Islet precursor cell (in vitro differentiated cells): ENCODE results near the gene VPS13C.
"Not testable (repeated sequence)": the region's sequence is repeated elsewhere in the genome, so short reads cannot be mapped to it uniquely, and the experiment has no call there.

ENCODE experiments used
- DNase-seq: peaks from one replicate; pipeline ENCODE4 v3.0.0-alpha.2; 2018

VPS13C gene

DNA sequence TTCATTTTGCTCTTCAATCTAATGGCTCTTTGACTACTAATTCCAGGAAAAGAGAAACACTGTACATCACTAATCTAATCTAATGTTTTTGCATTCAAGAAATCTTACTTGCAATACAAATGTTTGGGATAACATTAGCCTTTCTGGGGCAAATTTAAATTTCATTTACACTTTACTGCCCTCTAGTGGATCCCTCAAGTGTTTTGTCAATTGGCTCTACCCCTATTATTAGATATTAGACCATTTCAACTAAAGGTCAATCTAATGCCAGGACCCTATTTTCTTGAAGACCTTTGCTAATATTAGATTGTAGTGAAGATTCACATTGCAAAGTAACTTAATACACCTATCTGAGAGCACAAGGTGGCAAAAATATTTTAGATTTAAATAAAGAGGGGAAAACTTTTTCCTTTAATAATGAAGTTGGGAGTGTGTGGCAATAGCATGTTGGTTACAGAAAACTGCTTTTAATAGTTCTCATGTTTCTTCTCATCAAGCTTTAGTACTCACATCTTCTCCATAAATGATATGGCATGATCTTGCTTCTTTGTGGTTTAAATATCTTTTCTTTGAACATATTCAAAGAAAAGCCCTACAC, 11.6 kb upstream of the VPS13C start:
- no peak for DNase-seq

- no peak for DNase-seq
Measured at GRCh38 chr15:62069551-62069950, 9.3 kb upstream of the VPS13C start.

DNA sequence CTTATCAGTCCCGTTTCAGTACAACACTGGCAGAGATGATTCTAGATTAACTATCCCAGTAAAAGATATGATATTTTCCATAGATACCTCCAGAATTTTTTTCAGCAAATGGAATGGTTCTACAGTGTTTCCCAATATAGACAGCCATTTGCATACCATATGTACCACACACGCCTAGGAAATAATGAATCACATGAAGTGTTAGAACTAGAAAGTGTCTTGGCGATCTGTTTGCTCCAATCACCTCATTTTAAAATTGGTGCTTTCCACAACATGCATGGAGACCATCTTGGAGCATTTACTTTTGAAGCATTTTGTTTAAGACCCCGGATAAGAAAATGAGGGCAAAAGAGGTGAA, 8.5 kb upstream of the VPS13C start:
- DNase-seq: no peak

- DNase-seq: peak; percentile 81
Measured at GRCh38 chr15:62068071-62068809, 8.0 kb upstream of the VPS13C start.

DNA sequence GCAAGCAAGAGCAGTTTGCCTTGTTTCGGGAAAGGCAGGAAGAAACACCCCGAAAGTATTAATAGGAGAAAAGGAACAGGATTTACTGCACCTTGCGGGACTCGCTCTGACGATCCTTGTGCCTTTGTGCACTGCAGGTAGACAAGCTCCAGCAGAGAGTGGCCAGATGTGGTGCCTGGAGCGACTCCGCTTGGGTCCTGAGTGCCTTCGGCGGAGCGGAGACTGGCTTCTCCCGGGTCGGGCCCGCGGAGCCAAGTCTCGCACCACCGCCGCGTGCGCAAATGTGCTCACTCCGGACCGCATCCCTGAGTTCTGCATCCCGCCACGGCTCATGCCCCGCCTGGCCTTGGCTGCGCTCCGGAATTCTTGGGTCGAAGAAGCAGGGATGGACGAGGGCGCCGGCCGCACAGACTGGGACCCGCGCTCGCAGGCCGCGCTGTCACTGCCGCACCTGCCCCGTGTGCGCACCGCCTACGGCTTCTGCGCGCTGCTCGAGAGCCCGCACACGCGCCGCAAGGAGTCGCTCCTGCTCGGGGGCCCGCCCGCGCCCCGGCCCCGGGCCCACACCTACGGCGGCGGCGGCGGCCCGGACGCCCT, 7.3 kb upstream of the VPS13C start:
- peak; percentile 58 for DNase-seq

- peak; percentile 91 for DNase-seq
Measured at GRCh38 chr15:62066663-62067447, 6.6 kb upstream of the VPS13C start, which contains the start of gene C2CD4A. C2CD4A (plus strand) TSS chr15:62066977; CDS start chr15:62067614, 637 bp downstream.

DNA sequence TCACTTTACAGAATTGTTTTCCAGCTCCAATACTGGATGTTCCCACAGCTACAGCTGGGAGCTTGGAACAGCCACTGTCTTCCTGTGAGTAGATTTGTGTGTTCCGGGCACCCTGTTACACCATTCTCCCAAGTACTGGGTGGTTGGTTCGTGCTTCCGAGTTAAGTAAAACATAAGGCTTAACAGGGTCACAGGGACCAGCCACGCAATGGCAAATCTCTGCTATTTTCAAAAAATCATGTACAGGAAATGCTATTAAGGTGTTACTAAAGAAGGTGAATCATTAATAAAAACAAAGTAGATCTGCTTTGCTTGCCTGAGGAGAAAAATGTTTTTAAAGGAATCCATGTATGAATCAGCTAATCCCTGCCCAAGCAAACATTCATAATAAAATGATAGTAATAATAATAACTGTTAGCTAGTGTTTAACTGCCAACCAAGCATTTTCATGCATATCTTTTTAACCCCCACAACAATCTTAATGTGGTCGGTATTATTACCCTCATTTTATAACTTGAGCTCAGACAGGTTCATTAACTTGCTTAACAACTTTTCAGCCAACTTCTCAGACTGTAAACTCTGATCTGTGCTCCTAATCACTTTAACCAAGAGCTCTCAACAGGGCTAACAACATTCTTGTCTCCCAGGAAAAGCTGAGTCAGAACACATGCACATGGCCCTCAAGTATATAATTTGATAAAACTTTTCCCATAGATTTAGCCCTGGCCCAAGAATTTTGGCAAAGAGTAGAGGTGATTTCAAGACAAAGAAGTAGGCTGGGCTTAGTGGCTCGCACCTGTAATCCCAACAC, 3.8 kb upstream of the VPS13C start:
- no peak for DNase-seq

DNA sequence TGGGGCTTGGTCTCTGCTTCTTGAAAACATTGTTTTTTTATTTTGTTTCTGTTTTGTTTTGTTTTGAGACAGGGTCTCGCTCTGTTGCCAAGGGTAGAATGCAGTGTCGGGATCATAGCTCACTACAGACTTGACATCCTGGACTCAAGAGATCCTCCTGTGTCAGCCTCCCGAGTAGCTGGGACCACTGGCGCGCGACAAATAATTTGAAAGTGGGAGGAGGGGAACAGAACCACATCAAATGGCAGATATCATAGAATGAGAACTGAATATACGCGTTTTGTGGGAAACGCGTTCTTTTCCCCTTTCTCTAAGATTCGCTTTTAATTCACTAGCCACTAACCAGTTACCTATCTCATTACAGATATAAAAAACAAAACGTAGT, 641 bp upstream of the VPS13C start:
- no peak for DNase-seq

- peak; percentile 76 for DNase-seq
Measured at GRCh38 chr15:62059816-62060112, 483 bp downstream of the VPS13C start.

GRCh38 chr15:62059108-62059815, 985 bp downstream of the VPS13C start:
- no peak for DNase-seq

- no peak for DNase-seq
Measured at GRCh38 chr15:62058327-62059028, 1.8 kb downstream of the VPS13C start.

- no peak for DNase-seq
Measured at GRCh38 chr15:62057341-62057980, 2.8 kb downstream of the VPS13C start.

- no peak for DNase-seq
Measured at GRCh38 chr15:62054979-62055378, 5.3 kb downstream of the VPS13C start.

DNA sequence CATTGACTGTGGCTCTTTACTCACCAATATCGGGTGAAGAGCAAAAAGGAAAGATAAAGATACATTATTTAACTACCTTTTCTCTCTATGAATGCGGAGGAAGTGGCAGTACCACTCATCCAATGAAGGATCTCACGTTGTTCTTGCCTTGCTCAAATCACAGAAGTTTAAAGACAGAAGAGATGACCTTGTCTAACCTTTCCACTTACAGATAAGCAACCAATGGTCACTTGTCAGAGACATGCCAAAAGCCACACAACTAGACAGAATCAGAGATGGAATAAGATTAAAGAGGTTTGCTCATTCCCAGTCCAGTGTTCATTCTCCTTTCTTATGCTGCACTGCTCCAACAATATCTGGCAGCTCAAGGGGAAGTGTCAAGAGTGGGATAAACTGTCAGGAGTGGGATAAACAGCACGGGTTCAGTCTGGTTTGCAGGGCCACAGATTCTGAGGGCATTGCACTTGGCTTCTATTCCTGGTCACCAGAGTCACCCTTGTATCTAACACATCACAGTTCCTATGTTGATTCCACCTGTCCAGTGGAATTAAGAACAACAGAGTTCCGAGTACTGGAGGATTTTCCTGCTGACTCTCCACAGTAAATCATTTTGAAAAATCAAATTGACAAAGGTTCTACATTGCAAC, 6.7 kb downstream of the VPS13C start:
- no peak for DNase-seq

GRCh38 chr15:62052713-62053112, 7.5 kb downstream of the VPS13C start:
- no peak for DNase-seq

GRCh38 chr15:62051166-62051565, 9.1 kb downstream of the VPS13C start:
- no peak for DNase-seq

- DNase-seq: no peak
Measured at GRCh38 chr15:62050115-62050514, 10.1 kb downstream of the VPS13C start.

DNA sequence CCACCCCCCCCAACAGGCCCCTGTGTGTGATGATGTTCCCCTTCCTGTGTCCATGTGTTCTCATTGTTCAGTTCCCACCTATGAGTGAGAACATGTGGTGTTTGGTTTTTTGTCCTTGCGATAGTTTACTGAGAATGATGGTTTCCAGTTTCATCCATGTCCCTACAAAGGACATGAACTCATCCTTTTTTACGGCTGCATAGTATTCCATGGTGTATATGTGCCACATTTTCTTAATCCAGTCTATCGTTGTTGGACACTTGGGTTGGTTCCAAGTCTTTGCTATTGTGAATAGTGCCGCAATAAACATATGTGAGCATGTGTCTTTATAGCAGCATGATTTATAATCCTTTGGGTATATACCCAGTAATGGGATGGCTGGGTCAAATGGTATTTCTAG, 12.0 kb downstream of the VPS13C start:
- DNase-seq: not testable (repeated sequence)

GRCh38 chr15:62047282-62047827, 12.9 kb downstream of the VPS13C start:
- no peak for DNase-seq

DNA sequence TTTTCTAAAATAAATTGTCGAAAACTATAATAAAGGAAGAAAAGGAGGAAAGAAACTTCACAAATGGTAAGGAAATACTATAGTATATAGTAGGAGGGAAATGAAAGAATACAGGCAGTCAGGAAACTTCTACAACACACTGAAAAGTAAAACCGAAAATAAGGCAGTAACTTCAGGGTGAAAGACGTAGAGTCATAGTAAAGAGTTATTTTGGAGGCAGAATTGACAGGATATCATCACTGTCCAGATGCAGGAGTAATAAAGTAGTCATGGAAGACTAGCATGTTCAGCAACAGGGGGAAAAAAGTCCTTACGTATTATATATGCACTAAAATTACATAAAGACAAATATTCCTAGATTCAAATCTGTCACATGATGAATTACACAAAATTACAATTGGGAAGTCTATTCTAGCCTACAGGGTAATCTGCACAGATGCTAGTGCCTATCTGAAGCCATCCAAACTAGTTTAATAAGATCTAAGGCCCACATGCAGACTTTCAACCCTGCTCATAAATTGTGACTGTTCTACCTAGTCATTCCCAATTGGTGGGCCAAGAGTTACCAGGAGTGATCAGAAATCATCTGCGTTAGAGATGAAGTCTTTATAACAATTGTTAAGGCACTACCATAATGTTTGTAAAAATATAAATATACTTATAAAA, 14.0 kb downstream of the VPS13C start:
- DNase-seq: no peak
